HEK293 (cell line): ENCODE measurements around the gene IL17RB.

Experiments
- CTCF ChIA-PET: fragments of 350-600 bp; formaldehyde crosslinking; extraction: SDS; loops from one replicate; lab custom pipeline; 2021; ENCODE audit warnings: antibody characterized with exemption; lab: Yijun Ruan, JAX
- POLR2A ChIA-PET: fragments of 300-600 bp; formaldehyde crosslinking; extraction: SDS; loops from one replicate; lab custom pipeline; 2020; ENCODE audit warnings: antibody characterized with exemption, inconsistent platforms; lab: Yijun Ruan, JAX
- H3K27ac ChIP-seq: fragments of 200-500 bp; sonication (Bioruptor generic); 2 replicates; pipeline ENCODE4 v1.5.1; 2014; ENCODE audit warnings: low read depth, low read length, control low read depth, inconsistent platforms; ENCODE audit errors: extremely low read depth
- H3K36me3 ChIP-seq, 2 experiments: fragments of 200-500 bp in 1 of 2; sonication (Bioruptor generic) in 1 of 2; 1 replicate in 1 of 2; 2 replicates in 1 of 2; pipeline ENCODE4 v1.5.1; 2014 to 2017; ENCODE audit warnings: inconsistent platforms in 2 of 2, low read length in 2 of 2; ENCODE audit not compliant: control insufficient read depth in 2 of 2, insufficient read depth in 1 of 2
- H3K4me1 ChIP-seq: fragments of 200-500 bp; sonication (Bioruptor generic); 2 replicates; pipeline ENCODE4 v1.5.1; 2014; ENCODE audit warnings: mild to moderate bottlenecking, low read length, inconsistent platforms; ENCODE audit not compliant: control insufficient read depth, insufficient read depth
- H3K4me3 ChIP-seq: 2 replicates; pipeline ENCODE4 v1.5.1; 2011; ENCODE audit warnings: low read depth, mild to moderate bottlenecking, control low read depth, low read length, moderate library complexity
- H3K9me3 ChIP-seq: fragments of 200-500 bp; sonication (Bioruptor generic); 2 replicates; pipeline ENCODE4 v1.5.1; 2014; ENCODE audit warnings: low read depth, low read length, inconsistent platforms; ENCODE audit not compliant: control insufficient read depth, insufficient read depth
- BCL11B ChIP-seq: fragments of 450-650 bp; formaldehyde crosslinking; IDR thresholded peaks from 2 replicates; pipeline ENCODE4 v1.5.1; 2016; ENCODE audit warnings: low read depth, missing biosample characterization, missing genetic modification characterization
- CTCF ChIP-seq: fragments of 450-650 bp; formaldehyde crosslinking; IDR thresholded peaks from 2 replicates; pipeline ENCODE4 v1.5.1; 2016; ENCODE audit warnings: missing biosample characterization, missing genetic modification characterization
- EGR2 ChIP-seq: fragments of 450-650 bp; formaldehyde crosslinking; IDR thresholded peaks from 2 replicates; pipeline ENCODE4 v1.5.1; 2016; ENCODE audit warnings: low read depth, missing biosample characterization, missing genetic modification characterization
- ZBTB11 ChIP-seq: fragments of 450-650 bp; formaldehyde crosslinking; conservative IDR thresholded peaks from 2 replicates; pipeline ENCODE4 v1.5.1; 2016; ENCODE audit warnings: low read depth, missing biosample characterization, missing genetic modification characterization
- ZBTB20 ChIP-seq: fragments of 450-650 bp; formaldehyde crosslinking; IDR thresholded peaks from 2 replicates; pipeline ENCODE4 v1.5.1; 2016; ENCODE audit warnings: missing biosample characterization, missing genetic modification characterization
- ZEB2 ChIP-seq: fragments of 450-650 bp; formaldehyde crosslinking; IDR thresholded peaks from 2 replicates; pipeline ENCODE4 v1.5.1; 2016; ENCODE audit warnings: missing biosample characterization, missing genetic modification characterization
- ZFHX2 ChIP-seq: fragments of 450-650 bp; formaldehyde crosslinking; conservative IDR thresholded peaks from 2 replicates; pipeline ENCODE4 v1.5.1; 2016; ENCODE audit warnings: missing biosample characterization, missing genetic modification characterization
- ZNF10 ChIP-seq: fragments of 450-650 bp; formaldehyde crosslinking; IDR thresholded peaks from 2 replicates; pipeline ENCODE4 v1.5.1; 2017; ENCODE audit warnings: missing biosample characterization, missing genetic modification characterization
- ZNF133 ChIP-seq: fragments of 450-650 bp; formaldehyde crosslinking; IDR thresholded peaks from 2 replicates; pipeline ENCODE4 v1.5.1; 2016; ENCODE audit warnings: missing biosample characterization, missing genetic modification characterization
- ZNF140 ChIP-seq: fragments of 450-650 bp; formaldehyde crosslinking; IDR thresholded peaks from 2 replicates; pipeline ENCODE4 v1.5.1; 2016; ENCODE audit warnings: missing biosample characterization, missing genetic modification characterization
- ZNF335 ChIP-seq: fragments of 450-650 bp; formaldehyde crosslinking; conservative IDR thresholded peaks from 2 replicates; pipeline ENCODE4 v1.5.1; 2016; ENCODE audit warnings: missing biosample characterization, missing genetic modification characterization
- ZNF394 ChIP-seq: fragments of 450-650 bp; formaldehyde crosslinking; IDR thresholded peaks from 2 replicates; pipeline ENCODE4 v1.5.1; 2016; ENCODE audit warnings: missing biosample characterization, missing genetic modification characterization, mild to moderate bottlenecking, moderate library complexity, borderline replicate concordance
- ZNF521 ChIP-seq: fragments of 450-650 bp; formaldehyde crosslinking; IDR thresholded peaks from 2 replicates; pipeline ENCODE4 v1.5.1; 2017; ENCODE audit warnings: missing biosample characterization, mild to moderate bottlenecking, missing genetic modification characterization
- ZNF585B ChIP-seq: fragments of 450-650 bp; formaldehyde crosslinking; IDR thresholded peaks from 2 replicates; pipeline ENCODE4 v1.5.1; 2016; ENCODE audit warnings: missing biosample characterization, missing genetic modification characterization
- ZNF600 ChIP-seq: fragments of 450-650 bp; formaldehyde crosslinking; IDR thresholded peaks from 2 replicates; pipeline ENCODE4 v1.5.1; 2016; ENCODE audit warnings: missing biosample characterization, missing genetic modification characterization
- ZNF629 ChIP-seq: fragments of 450-650 bp; formaldehyde crosslinking; IDR thresholded peaks from 2 replicates; pipeline ENCODE4 v1.5.1; 2017; ENCODE audit warnings: missing biosample characterization, missing genetic modification characterization
- TF ChIP-seq, protein P1 (sequence below): fragments of 450-650 bp; formaldehyde crosslinking; IDR thresholded peaks from 2 replicates; pipeline ENCODE4 v1.5.1; 2016; ENCODE audit warnings: missing biosample characterization, missing genetic modification characterization

IL17RB gene

DNA sequence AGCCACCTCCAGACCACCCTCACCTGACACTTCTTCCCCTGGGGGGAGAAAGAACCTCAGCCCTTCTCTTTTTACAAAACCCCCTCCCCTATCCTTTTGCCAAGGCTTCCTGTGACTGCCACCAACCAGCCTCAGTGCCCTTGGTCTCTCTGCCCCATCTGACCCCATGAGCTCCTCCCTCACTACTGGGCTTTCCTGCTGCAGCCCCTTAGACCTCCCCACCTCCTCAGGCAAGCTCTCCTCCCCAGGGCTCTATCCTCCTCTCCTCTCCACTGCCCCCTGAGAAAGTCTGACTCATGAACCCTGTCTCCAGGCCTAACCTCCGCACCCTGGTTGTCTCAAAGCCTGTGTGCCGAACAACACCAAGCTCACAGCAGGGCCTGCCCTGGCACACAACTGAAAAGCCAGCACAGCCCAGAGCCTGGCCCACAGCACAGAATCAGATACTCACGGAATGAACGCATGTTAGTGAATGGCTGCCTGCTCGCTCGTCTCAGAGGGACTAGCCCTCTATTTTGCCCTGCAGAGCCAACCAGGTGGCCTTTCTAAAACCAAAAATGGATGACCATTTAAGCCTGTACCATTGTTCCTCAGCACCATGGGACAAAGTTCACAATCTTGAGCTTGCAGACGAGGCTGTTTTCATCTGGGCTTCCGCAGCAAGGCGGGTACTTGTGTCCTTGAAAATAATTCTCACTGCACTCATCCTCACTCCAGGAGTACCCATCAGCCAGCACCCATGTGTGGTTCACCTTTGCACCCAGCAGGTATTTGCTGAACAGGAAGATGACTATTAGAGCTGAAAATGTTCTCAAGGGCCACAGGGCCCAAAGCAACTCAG is 1.9 kb upstream of the IL17RB start:
- TF ChIP-seq ZNF10 (tag by site-specific recombination): no peak
- TF ChIP-seq ZNF521 (tag by site-specific recombination): no peak
- TF ChIP-seq ZNF600 (tag by site-specific recombination): peak; percentile 51; the same call in 1 of the 2 replicates
- no peak for TF ChIP-seq ZNF394 (tag by site-specific recombination)
- TF ChIP-seq, all 188 proteins: peak for 1
- H3K4me3 ChIP-seq: no peak overlapping the region
- ChIA-PET CTCF (interaction anchor here (0.6 kb wide), 1 partner anchor 513 kb away, joined by 4 read pairs; no protein-coding TSS in a partner anchor), POLR2A (no interaction called here)
- H3K9me3 ChIP-seq: no peaks in the 10 kb centered on the region
- H3K36me3 ChIP-seq: peaks cover 0 to 5% of the 10 kb centered on the region in 2 experiments; a peak in 1 of 3 replicates
- no peaks in the 10 kb centered on the region for H3K4me1 ChIP-seq
- no peak overlapping the region; the same call in 1 of the 2 replicates for H3K27ac ChIP-seq

- TF ChIP-seq ZNF140 (no peak), ZEB2 (tag by site-specific recombination) (0 out of 2 replicates have a peak, but pooled peaks have one; percentile 16), ZBTB20 (tag by site-specific recombination) (peak; percentile 87), ZNF629 (tag by site-specific recombination) (no peak), BCL11B (tag by site-specific recombination) (0 out of 2 replicates have a peak, but pooled peaks have one; percentile 18), ZNF600 (tag by site-specific recombination) (peak; percentile 33), EGR2 (tag by site-specific recombination) (peak; percentile 78), ZFHX2 (peak; percentile 88), ZNF585B (tag by site-specific recombination) (no peak), CTCF (tag by site-specific recombination) (peak; percentile 30), ZNF335 (tag by site-specific recombination) (peak; percentile 44), ZBTB11 (peak; percentile 82), ZNF133 (tag by site-specific recombination) (no peak)
- TF ChIP-seq, protein P1, sequence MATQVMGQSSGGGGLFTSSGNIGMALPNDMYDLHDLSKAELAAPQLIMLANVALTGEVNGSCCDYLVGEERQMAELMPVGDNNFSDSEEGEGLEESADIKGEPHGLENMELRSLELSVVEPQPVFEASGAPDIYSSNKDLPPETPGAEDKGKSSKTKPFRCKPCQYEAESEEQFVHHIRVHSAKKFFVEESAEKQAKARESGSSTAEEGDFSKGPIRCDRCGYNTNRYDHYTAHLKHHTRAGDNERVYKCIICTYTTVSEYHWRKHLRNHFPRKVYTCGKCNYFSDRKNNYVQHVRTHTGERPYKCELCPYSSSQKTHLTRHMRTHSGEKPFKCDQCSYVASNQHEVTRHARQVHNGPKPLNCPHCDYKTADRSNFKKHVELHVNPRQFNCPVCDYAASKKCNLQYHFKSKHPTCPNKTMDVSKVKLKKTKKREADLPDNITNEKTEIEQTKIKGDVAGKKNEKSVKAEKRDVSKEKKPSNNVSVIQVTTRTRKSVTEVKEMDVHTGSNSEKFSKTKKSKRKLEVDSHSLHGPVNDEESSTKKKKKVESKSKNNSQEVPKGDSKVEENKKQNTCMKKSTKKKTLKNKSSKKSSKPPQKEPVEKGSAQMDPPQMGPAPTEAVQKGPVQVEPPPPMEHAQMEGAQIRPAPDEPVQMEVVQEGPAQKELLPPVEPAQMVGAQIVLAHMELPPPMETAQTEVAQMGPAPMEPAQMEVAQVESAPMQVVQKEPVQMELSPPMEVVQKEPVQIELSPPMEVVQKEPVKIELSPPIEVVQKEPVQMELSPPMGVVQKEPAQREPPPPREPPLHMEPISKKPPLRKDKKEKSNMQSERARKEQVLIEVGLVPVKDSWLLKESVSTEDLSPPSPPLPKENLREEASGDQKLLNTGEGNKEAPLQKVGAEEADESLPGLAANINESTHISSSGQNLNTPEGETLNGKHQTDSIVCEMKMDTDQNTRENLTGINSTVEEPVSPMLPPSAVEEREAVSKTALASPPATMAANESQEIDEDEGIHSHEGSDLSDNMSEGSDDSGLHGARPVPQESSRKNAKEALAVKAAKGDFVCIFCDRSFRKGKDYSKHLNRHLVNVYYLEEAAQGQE: 0 out of 2 replicates have a peak, but pooled peaks have one; percentile 54
- Histone ChIP-seq H3K4me1 (no peaks in the 10 kb centered on the region), H3K9me3 (no peaks in the 10 kb centered on the region), H3K4me3 (peak overlapping the region; percentile 44), H3K36me3 (peaks cover 0 to 7% of the 10 kb centered on the region in 2 experiments; a peak in 1 of 3 replicates), H3K27ac (peak overlapping the region; percentile 72; the same call in 1 of the 2 replicates)
- ChIA-PET CTCF (interaction anchor here (0.5 to 0.6 kb wide), 2 partner anchors 37 to 134 kb away, joined by 3 to 4 read pairs; partner anchors contain the start of gene ACTR8), POLR2A (interaction anchor here (1.2 kb wide), 1 partner anchor 18 kb away, joined by 4 read pairs; no protein-coding TSS in a partner anchor)
Measured at GRCh38 chr3:53845103-53845880, 1.1 kb upstream of the IL17RB start.
